ENCODE measurements around the gene TRMT6. TPM values are rescaled to one million over a fixed set of nuclear protein-coding genes. Genes with fewer than 3 reads are reported as not detected.

TRMT6 gene
- total RNA-seq, 2 donors from 2014 or later, result 16.9 to 19.1 TPM

DNA sequence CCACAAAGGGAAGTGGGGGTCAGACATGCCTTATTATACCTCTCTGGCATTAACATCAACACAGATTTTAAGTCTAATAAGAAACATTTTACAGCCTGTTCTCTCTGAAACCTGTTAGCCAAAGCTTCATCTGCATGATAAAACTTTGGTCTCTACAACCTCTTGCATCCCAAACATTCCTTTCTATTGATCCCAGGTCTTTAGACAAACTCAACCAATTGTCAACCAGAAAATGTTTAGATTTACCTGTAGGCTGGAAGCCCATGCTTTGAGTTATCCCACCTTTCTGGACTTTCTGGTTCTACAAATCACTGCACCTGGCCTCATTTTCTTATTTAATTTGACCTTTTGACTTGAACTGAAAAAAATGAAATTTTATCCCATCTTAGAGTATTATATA lies 20.9 kb upstream of the TRMT6 start:
- Histone ChIP-seq H3K36me3 (ENCODE audit: control insufficient read depth, insufficient read depth, low read length) (peaks cover 83% of the 10 kb centered on the region), H3K4me1 (ENCODE audit: control insufficient read depth, insufficient read depth, low read length) (no peaks in the 10 kb centered on the region), H3K9ac (ENCODE audit: extremely low read depth, low read length, poor library complexity, severe bottlenecking) (no peak overlapping the region), H3K4me3 (ENCODE audit: low read length) (no peak overlapping the region), H3K27me3 (ENCODE audit: control insufficient read depth, insufficient read depth, low read length, poor library complexity, severe bottlenecking) (no peaks in the 10 kb centered on the region), H3K9me3 (ENCODE audit: control insufficient read depth, low read length) (no peaks in the 10 kb centered on the region), H3K27ac (ENCODE audit: low read depth, low read length) (no peak overlapping the region)
- H3K4me1 Mint-ChIP-seq, result peaks cover 3% of the 10 kb centered on the region
- peaks cover 37% of the 10 kb centered on the region for H3K27me3 Mint-ChIP-seq (ENCODE audit: insufficient read depth)
- no peak overlapping the region for H3K27ac Mint-ChIP-seq
- no peaks in the 10 kb centered on the region for H3K9me3 Mint-ChIP-seq
- TF ChIP-seq, protein P1, sequence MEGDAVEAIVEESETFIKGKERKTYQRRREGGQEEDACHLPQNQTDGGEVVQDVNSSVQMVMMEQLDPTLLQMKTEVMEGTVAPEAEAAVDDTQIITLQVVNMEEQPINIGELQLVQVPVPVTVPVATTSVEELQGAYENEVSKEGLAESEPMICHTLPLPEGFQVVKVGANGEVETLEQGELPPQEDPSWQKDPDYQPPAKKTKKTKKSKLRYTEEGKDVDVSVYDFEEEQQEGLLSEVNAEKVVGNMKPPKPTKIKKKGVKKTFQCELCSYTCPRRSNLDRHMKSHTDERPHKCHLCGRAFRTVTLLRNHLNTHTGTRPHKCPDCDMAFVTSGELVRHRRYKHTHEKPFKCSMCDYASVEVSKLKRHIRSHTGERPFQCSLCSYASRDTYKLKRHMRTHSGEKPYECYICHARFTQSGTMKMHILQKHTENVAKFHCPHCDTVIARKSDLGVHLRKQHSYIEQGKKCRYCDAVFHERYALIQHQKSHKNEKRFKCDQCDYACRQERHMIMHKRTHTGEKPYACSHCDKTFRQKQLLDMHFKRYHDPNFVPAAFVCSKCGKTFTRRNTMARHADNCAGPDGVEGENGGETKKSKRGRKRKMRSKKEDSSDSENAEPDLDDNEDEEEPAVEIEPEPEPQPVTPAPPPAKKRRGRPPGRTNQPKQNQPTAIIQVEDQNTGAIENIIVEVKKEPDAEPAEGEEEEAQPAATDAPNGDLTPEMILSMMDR (conservative IDR thresholded peaks at IDR 0.05), result no peak
- peaks cover 68% of the 10 kb centered on the region for H3K36me3 Mint-ChIP-seq (ENCODE audit: low read depth)
- no peak overlapping the region for H3K4me3 Mint-ChIP-seq
- DNase-seq, result no peak

- Histone ChIP-seq H3K4me3 (ENCODE audit: low read length) (no peak overlapping the region), H3K4me1 (ENCODE audit: control insufficient read depth, insufficient read depth, low read length) (no peaks in the 10 kb centered on the region), H3K36me3 (ENCODE audit: control insufficient read depth, insufficient read depth, low read length) (peaks cover 84% of the 10 kb centered on the region), H3K27me3 (ENCODE audit: control insufficient read depth, insufficient read depth, low read length, poor library complexity, severe bottlenecking) (no peaks in the 10 kb centered on the region), H3K9me3 (ENCODE audit: control insufficient read depth, low read length) (no peaks in the 10 kb centered on the region), H3K27ac (ENCODE audit: low read depth, low read length) (no peak overlapping the region), H3K9ac (ENCODE audit: extremely low read depth, low read length, poor library complexity, severe bottlenecking) (no peak overlapping the region)
- TF ChIP-seq, protein P1 (conservative IDR thresholded peaks at IDR 0.05), result no peak
- Mint-ChIP-seq H3K9me3 (no peaks in the 10 kb centered on the region), H3K4me3 (no peak overlapping the region), H3K27ac (no peak overlapping the region), H3K27me3 (ENCODE audit: insufficient read depth) (peaks cover 38% of the 10 kb centered on the region), H3K36me3 (ENCODE audit: low read depth) (peaks cover 71% of the 10 kb centered on the region), H3K4me1 (peaks cover 3% of the 10 kb centered on the region)
- DNase-seq, result no peak
- 96 to 100% methylated on average over 1 to 2 of the region's 2 CpGs for WGBS, 2 experiments (ENCODE audit: insufficient coverage in 1 of 2, insufficient read length in 1 of 2)
Observed at GRCh38 chr20:5970381-5970780, 20.0 kb upstream of the TRMT6 start.

GRCh38 chr20:5969940-5970339 lies 19.6 kb upstream of the TRMT6 start:
- H3K27ac ChIP-seq (ENCODE audit: low read depth, low read length), result no peak overlapping the region
- Mint-ChIP-seq H3K27me3 (ENCODE audit: insufficient read depth) (peaks cover 38% of the 10 kb centered on the region), H3K9me3 (no peaks in the 10 kb centered on the region), H3K36me3 (ENCODE audit: low read depth) (peaks cover 71% of the 10 kb centered on the region), H3K4me1 (peaks cover 3% of the 10 kb centered on the region), H3K4me3 (no peak overlapping the region), H3K27ac (no peak overlapping the region)
- H3K27me3 ChIP-seq (ENCODE audit: control insufficient read depth, insufficient read depth, low read length, poor library complexity, severe bottlenecking), result no peaks in the 10 kb centered on the region
- H3K9me3 ChIP-seq (ENCODE audit: control insufficient read depth, low read length), result no peaks in the 10 kb centered on the region
- H3K9ac ChIP-seq (ENCODE audit: extremely low read depth, low read length, poor library complexity, severe bottlenecking), result no peak overlapping the region
- DNase-seq, result no peak
- no peaks in the 10 kb centered on the region for H3K4me1 ChIP-seq (ENCODE audit: control insufficient read depth, insufficient read depth, low read length)
- no peak overlapping the region for H3K4me3 ChIP-seq (ENCODE audit: low read length)
- peaks cover 85% of the 10 kb centered on the region for H3K36me3 ChIP-seq (ENCODE audit: control insufficient read depth, insufficient read depth, low read length)
- TF ChIP-seq, protein P1 (conservative IDR thresholded peaks at IDR 0.05), result no peak
